Hepatocyte (in vitro differentiated cells): Measurements from ENCODE around the gene PCID2. TPM values are rescaled to one million over a fixed set of nuclear protein-coding genes. Genes with fewer than 3 reads are reported as not detected.

Experiments used
- DNase-seq: peaks from one replicate; pipeline ENCODE4 v3.0.0-alpha.2; 2016; ENCODE audit warnings: low spot score
- H2AFZ ChIP-seq: fragments of 200-600 bp; sonication (generic); 2 replicates; pipeline ENCODE4 v1.6.0; 2016; ENCODE audit warnings: antibody characterized with exemption, mild to moderate bottlenecking
- H3K27ac ChIP-seq: fragments of 200-600 bp; sonication (generic); 2 replicates; pipeline ENCODE4 v1.5.1; 2016; ENCODE audit warnings: mild to moderate bottlenecking
- H3K27me3 ChIP-seq: fragments of 200-600 bp; sonication (generic); 2 replicates; pipeline ENCODE4 v1.6.1; 2016
- H3K36me3 ChIP-seq: fragments of 200-600 bp; sonication (generic); replicated peaks from 2 replicates; pipeline ENCODE4 v1.5.1; 2016; ENCODE audit warnings: low read depth; ENCODE audit not compliant: insufficient read depth
- H3K4me1 ChIP-seq: fragments of 200-600 bp; sonication (generic); 2 replicates; pipeline ENCODE4 v1.5.1; 2016; ENCODE audit warnings: mild to moderate bottlenecking, moderate library complexity; ENCODE audit not compliant: insufficient read depth
- H3K4me2 ChIP-seq: fragments of 200-600 bp; sonication (generic); 2 replicates; pipeline ENCODE4 v1.6.0; 2016
- H3K4me3 ChIP-seq: fragments of 200-600 bp; sonication (generic); 2 replicates; pipeline ENCODE4 v1.5.1; 2016; ENCODE audit warnings: mild to moderate bottlenecking
- H3K79me2 ChIP-seq: fragments of 200-600 bp; sonication (generic); 2 replicates; pipeline ENCODE4 v1.6.0; 2017; ENCODE audit warnings: mild to moderate bottlenecking
- H3K9me2 ChIP-seq: fragments of 200-600 bp; sonication (generic); replicated peaks from 2 replicates; pipeline ENCODE4 v1.6.0; 2017; ENCODE audit warnings: mild to moderate bottlenecking; ENCODE audit not compliant: insufficient read depth
- H3K9me3 ChIP-seq: fragments of 200-600 bp; sonication (generic); 2 replicates; pipeline ENCODE4 v1.5.1; 2016; ENCODE audit warnings: low read depth, mild to moderate bottlenecking
- H4K20me1 ChIP-seq: fragments of 200-600 bp; sonication (generic); 2 replicates; pipeline ENCODE4 v1.6.0; 2016; ENCODE audit warnings: mild to moderate bottlenecking; ENCODE audit not compliant: insufficient read depth, poor library complexity, severe bottlenecking
- CTCF ChIP-seq: fragments of 200-600 bp; sonication (generic); IDR thresholded peaks from 2 replicates; pipeline ENCODE4 v1.5.1; 2016; ENCODE audit warnings: antibody characterized with exemption, mild to moderate bottlenecking; ENCODE audit not compliant: poor library complexity
- EZH2 ChIP-seq: fragments of 200-600 bp; sonication (generic); IDR thresholded peaks from 2 replicates; pipeline ENCODE4 v1.6.1; 2016; ENCODE audit warnings: antibody characterized with exemption, mild to moderate bottlenecking, borderline replicate concordance
- EZH2phosphoT487 ChIP-seq: fragments of 200-600 bp; sonication (generic); IDR thresholded peaks from one replicate; pipeline ENCODE4 v1.6.1; 2018; ENCODE audit warnings: antibody characterized with exemption, mild to moderate bottlenecking, low read depth, moderate library complexity; ENCODE audit not compliant: unreplicated experiment, severe bottlenecking
- WGBS: methylation state at CpG from one replicate; pipeline ENCODE4 v1.1.6; 2016; ENCODE audit warnings: low lambda C conversion rate; ENCODE audit errors: missing lambda C conversion rate; 5-methylcytosine and 5-hydroxymethylcytosine counted together
- polyA plus RNA-seq: library from polyadenylated mRNA; unstranded; fragments of >200 nt; fragmentation: Nextera tagmentation; extraction: Ambion mirVana; gene quantifications from 2 replicates; pipeline ENCODE4 v1.2.1, GENCODE V29; 2016
- total RNA-seq: library from RNA; depleted of rRNA; stranded (reverse); fragments of >200 nt; gene quantifications from 2 replicates; pipeline ENCODE4 v1.2.3, GENCODE V29; 2014

Gene PCID2
- total and polyA plus RNA-seq, 2 experiments from 2014 or later: 47.5 to 55.4 TPM

- TF ChIP-seq EZH2phosphoT487: no peak
- TF ChIP-seq CTCF: no peak
- no peak for TF ChIP-seq EZH2
- Histone ChIP-seq H2AFZ (no peak overlapping the region), H3K27ac (no peak overlapping the region), H3K4me2 (no peak overlapping the region), H3K79me2 (peaks cover 39% of the 10 kb centered on the region), H3K9me3 (no peaks in the 10 kb centered on the region), H3K36me3 (no peaks in the 10 kb centered on the region), H4K20me1 (peaks cover 3% of the 10 kb centered on the region), H3K4me3 (no peak overlapping the region), H3K4me1 (no peaks in the 10 kb centered on the region), H3K9me2 (no peaks in the 10 kb centered on the region), H3K27me3 (no peaks in the 10 kb centered on the region)
- no peak for DNase-seq
- 89% methylated on average over 9 of the region's 9 CpGs for WGBS
Observed at GRCh38 chr13:113196970-113197737, 11.3 kb downstream of the PCID2 start.

GRCh38 chr13:113195360-113195759, 13.1 kb downstream of the PCID2 start:
- Histone ChIP-seq H3K27me3 (no peaks in the 10 kb centered on the region), H3K4me2 (no peak overlapping the region), H3K9me2 (no peaks in the 10 kb centered on the region), H3K4me1 (no peaks in the 10 kb centered on the region), H3K79me2 (peaks cover 21% of the 10 kb centered on the region), H3K9me3 (no peaks in the 10 kb centered on the region), H3K4me3 (no peak overlapping the region), H3K36me3 (no peaks in the 10 kb centered on the region), H3K27ac (no peak overlapping the region), H4K20me1 (peaks cover 3% of the 10 kb centered on the region), H2AFZ (no peak overlapping the region)
- TF ChIP-seq EZH2phosphoT487: no peak
- no peak for TF ChIP-seq EZH2
- no peak for TF ChIP-seq CTCF
- 89% methylated on average over 6 of the region's 6 CpGs for WGBS
- no peak for DNase-seq

- Histone ChIP-seq H3K4me2 (no peak overlapping the region), H3K79me2 (no peaks in the 10 kb centered on the region), H3K9me3 (no peaks in the 10 kb centered on the region), H4K20me1 (no peaks in the 10 kb centered on the region), H3K4me1 (no peaks in the 10 kb centered on the region), H3K27ac (no peak overlapping the region), H3K27me3 (no peaks in the 10 kb centered on the region), H2AFZ (no peak overlapping the region), H3K36me3 (no peaks in the 10 kb centered on the region), H3K4me3 (no peak overlapping the region), H3K9me2 (no peaks in the 10 kb centered on the region)
- no peak for DNase-seq
- no peak for TF ChIP-seq CTCF
- no peak for TF ChIP-seq EZH2phosphoT487
- TF ChIP-seq EZH2: no peak
- WGBS: 98% methylated on average over 2 of the region's 2 CpGs
Observed at GRCh38 chr13:113192902-113193301, 15.6 kb downstream of the PCID2 start.
